Large intestine (tissue), 3 donors: ENCODE results near the gene GPX3. TPM values are rescaled to one million over a fixed set of nuclear protein-coding genes. Genes with fewer than 3 reads are reported as not detected.

ENCODE experiments used
- DNase-seq, 2 donors: peaks; one replicate each; pipeline versions ENCODE4 v3.0.0 to v3.0.0-alpha.2; 2013
- H3K27ac ChIP-seq: one replicate; pipeline ENCODE4 v1.5.1; 2013; ENCODE audit warnings: low read length
- H3K27me3 ChIP-seq: 2 replicates; pipeline ENCODE4 v1.6.1; 2013; ENCODE audit warnings: low read length; ENCODE audit not compliant: control insufficient read depth, insufficient read depth
- H3K36me3 ChIP-seq: 2 replicates; pipeline ENCODE4 v1.6.1; 2013; ENCODE audit warnings: low read length; ENCODE audit not compliant: control insufficient read depth, insufficient read depth
- H3K4me1 ChIP-seq: one replicate; pipeline ENCODE4 v1.6.1; 2013; ENCODE audit warnings: low read length; ENCODE audit not compliant: control insufficient read depth, insufficient read depth
- H3K4me3 ChIP-seq: one replicate; pipeline ENCODE4 v1.5.1; 2013; ENCODE audit warnings: low read length
- H3K9me3 ChIP-seq: one replicate; pipeline ENCODE4 v1.6.1; 2013; ENCODE audit warnings: mild to moderate bottlenecking, low read depth, low read length, moderate library complexity; ENCODE audit not compliant: control insufficient read depth
- WGBS: methylation state at CpG from one replicate; pipeline ENCODE4 v1.1.5; 2013; ENCODE audit warnings: low lambda C conversion rate; ENCODE audit not compliant: insufficient coverage; 5-methylcytosine and 5-hydroxymethylcytosine counted together
- polyA plus RNA-seq: library from polyadenylated mRNA; unstranded; fragments of 120-200 nt; gene quantifications from one replicate; pipeline ENCODE4 v1.2.1, GENCODE V29; 2013

The GPX3 gene
- polyA plus RNA-seq, 1 donor, result 34.3 TPM

- H3K9me3 ChIP-seq, result no peaks in the 10 kb centered on the region
- no peaks in the 10 kb centered on the region for H3K4me1 ChIP-seq
- H3K27me3 ChIP-seq, result no peaks in the 10 kb centered on the region
- no peak for DNase-seq
- H3K4me3 ChIP-seq, result no peak overlapping the region
- no peak overlapping the region for H3K27ac ChIP-seq
- peaks cover 95% of the 10 kb centered on the region for H3K36me3 ChIP-seq
- WGBS, result 89% methylated on average over 9 of the region's 11 CpGs
These were observed 11.2 kb downstream of the GPX3 start for GRCh38 chr5:151031554-151031953.

- no peaks in the 10 kb centered on the region for H3K27me3 ChIP-seq
- no peak for DNase-seq
- H3K4me3 ChIP-seq, result no peak overlapping the region
- no peak overlapping the region for H3K27ac ChIP-seq
- 100% methylated on average over 1 of the region's 14 CpGs for WGBS
- H3K36me3 ChIP-seq, result peaks cover 94% of the 10 kb centered on the region
- no peaks in the 10 kb centered on the region for H3K9me3 ChIP-seq
- peaks cover 6% of the 10 kb centered on the region for H3K4me1 ChIP-seq
These were observed 13.0 kb downstream of the GPX3 start for GRCh38 chr5:151033217-151033934.

GRCh38 chr5:151034422-151035379 is 14.3 kb downstream of the GPX3 start:
- H3K4me3 ChIP-seq, result no peak overlapping the region
- H3K27ac ChIP-seq, result no peak overlapping the region
- no CpG with 5 or more reads among the region's 19 CpGs for WGBS
- peaks cover 6% of the 10 kb centered on the region for H3K4me1 ChIP-seq
- H3K27me3 ChIP-seq, result no peaks in the 10 kb centered on the region
- no peaks in the 10 kb centered on the region for H3K9me3 ChIP-seq
- peaks cover 94% of the 10 kb centered on the region for H3K36me3 ChIP-seq
- DNase-seq, result no peak

- Histone ChIP-seq H3K27me3 (no peaks in the 10 kb centered on the region), H3K27ac (no peak overlapping the region), H3K36me3 (peaks cover 92% of the 10 kb centered on the region), H3K4me1 (peaks cover 6% of the 10 kb centered on the region), H3K9me3 (no peaks in the 10 kb centered on the region), H3K4me3 (no peak overlapping the region)
- WGBS, result 100% methylated on average over 1 of the region's 6 CpGs
- DNase-seq, result no peak
These were observed 16.2 kb downstream of the GPX3 start for GRCh38 chr5:151036556-151036955.

- peak in 1 of 2 donors; percentile 27 for DNase-seq
- H3K27me3 ChIP-seq, result no peaks in the 10 kb centered on the region
- no peak overlapping the region for H3K27ac ChIP-seq
- H3K4me1 ChIP-seq, result peaks cover 6% of the 10 kb centered on the region
- no peaks in the 10 kb centered on the region for H3K9me3 ChIP-seq
- H3K36me3 ChIP-seq, result peaks cover 94% of the 10 kb centered on the region
- H3K4me3 ChIP-seq, result no peak overlapping the region
- no CpG with 5 or more reads among the region's 12 CpGs for WGBS
These were observed 17.4 kb downstream of the GPX3 start for GRCh38 chr5:151037561-151038411.

- H3K27ac ChIP-seq, result no peak overlapping the region
- no peaks in the 10 kb centered on the region for H3K27me3 ChIP-seq
- no CpG with 5 or more reads among the region's 8 CpGs for WGBS
- DNase-seq, result no peak
- peaks cover 96% of the 10 kb centered on the region for H3K36me3 ChIP-seq
- peaks cover 6% of the 10 kb centered on the region for H3K4me1 ChIP-seq
- no peaks in the 10 kb centered on the region for H3K9me3 ChIP-seq
- H3K4me3 ChIP-seq, result no peak overlapping the region
These were observed 18.0 kb downstream of the GPX3 start for GRCh38 chr5:151038412-151038745.

- H3K36me3 ChIP-seq, result peaks cover 93% of the 10 kb centered on the region
- no peaks in the 10 kb centered on the region for H3K9me3 ChIP-seq
- H3K27me3 ChIP-seq, result no peaks in the 10 kb centered on the region
- H3K4me1 ChIP-seq, result peaks cover 6% of the 10 kb centered on the region
- DNase-seq, result no peak
- WGBS, result no CpG with 5 or more reads among the region's 7 CpGs
- H3K4me3 ChIP-seq, result no peak overlapping the region
- H3K27ac ChIP-seq, result no peak overlapping the region
These were observed 18.4 kb downstream of the GPX3 start for GRCh38 chr5:151038801-151039238.

GRCh38 chr5:151039665-151040064 is 19.3 kb downstream of the GPX3 start:
- H3K9me3 ChIP-seq, result no peaks in the 10 kb centered on the region
- H3K27ac ChIP-seq, result no peak overlapping the region
- H3K4me3 ChIP-seq, result no peak overlapping the region
- H3K27me3 ChIP-seq, result no peaks in the 10 kb centered on the region
- WGBS, result no CpG with 5 or more reads among the region's 9 CpGs
- peaks cover 91% of the 10 kb centered on the region for H3K36me3 ChIP-seq
- no peak for DNase-seq
- peaks cover 6% of the 10 kb centered on the region for H3K4me1 ChIP-seq

- DNase-seq, result peak in 1 of 2 donors; percentile 54
- no peak overlapping the region for H3K4me3 ChIP-seq
- no CpG with 5 or more reads among the region's 8 CpGs for WGBS
These were observed 19.9 kb downstream of the GPX3 start for GRCh38 chr5:151040211-151040747.

More at GRCh38 chr5:151040211-151040747, 19.9 kb downstream of the GPX3 start:
- no peaks in the 10 kb centered on the region for H3K27me3 ChIP-seq
- H3K4me1 ChIP-seq, result peaks cover 6% of the 10 kb centered on the region
- peaks cover 91% of the 10 kb centered on the region for H3K36me3 ChIP-seq
- H3K27ac ChIP-seq, result no peak overlapping the region
- H3K9me3 ChIP-seq, result no peaks in the 10 kb centered on the region
